ENCODE results near the gene NEDD4L.

DNA sequence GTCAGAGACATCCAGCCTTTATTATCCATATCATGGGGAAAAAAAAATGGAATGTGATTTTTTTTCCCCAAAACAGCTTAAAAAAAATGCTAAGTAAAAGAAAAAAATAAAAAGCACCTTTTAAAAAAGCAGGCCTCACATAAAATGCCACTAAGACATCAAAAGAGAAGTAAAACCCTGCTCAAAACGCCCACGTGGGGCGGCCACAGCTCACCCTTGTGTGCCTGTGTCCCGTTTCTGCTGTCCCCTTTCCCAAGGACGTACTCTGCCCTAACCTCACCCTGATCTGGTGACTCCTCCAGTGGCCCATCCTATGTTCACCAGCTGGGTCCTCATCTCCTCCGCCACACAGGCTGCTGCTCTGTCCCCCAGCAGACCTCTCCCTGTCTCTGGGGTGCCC, 125.4 kb downstream of the NEDD4L start:
- TF ChIP-seq EZH2 (IDR thresholded peaks at IDR 0.05; ENCODE audit: low read depth) = no peak
- TF ChIP-seq, protein P1, sequence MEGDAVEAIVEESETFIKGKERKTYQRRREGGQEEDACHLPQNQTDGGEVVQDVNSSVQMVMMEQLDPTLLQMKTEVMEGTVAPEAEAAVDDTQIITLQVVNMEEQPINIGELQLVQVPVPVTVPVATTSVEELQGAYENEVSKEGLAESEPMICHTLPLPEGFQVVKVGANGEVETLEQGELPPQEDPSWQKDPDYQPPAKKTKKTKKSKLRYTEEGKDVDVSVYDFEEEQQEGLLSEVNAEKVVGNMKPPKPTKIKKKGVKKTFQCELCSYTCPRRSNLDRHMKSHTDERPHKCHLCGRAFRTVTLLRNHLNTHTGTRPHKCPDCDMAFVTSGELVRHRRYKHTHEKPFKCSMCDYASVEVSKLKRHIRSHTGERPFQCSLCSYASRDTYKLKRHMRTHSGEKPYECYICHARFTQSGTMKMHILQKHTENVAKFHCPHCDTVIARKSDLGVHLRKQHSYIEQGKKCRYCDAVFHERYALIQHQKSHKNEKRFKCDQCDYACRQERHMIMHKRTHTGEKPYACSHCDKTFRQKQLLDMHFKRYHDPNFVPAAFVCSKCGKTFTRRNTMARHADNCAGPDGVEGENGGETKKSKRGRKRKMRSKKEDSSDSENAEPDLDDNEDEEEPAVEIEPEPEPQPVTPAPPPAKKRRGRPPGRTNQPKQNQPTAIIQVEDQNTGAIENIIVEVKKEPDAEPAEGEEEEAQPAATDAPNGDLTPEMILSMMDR (conservative IDR thresholded peaks at IDR 0.05) = no peak

Measured in PC-9 (cell line).